Stimulated activated CD4-positive, alpha-beta T cell treated with anti-CD3 and anti-CD28 coated beads, Interleukin-1b, Interleukin-23, amount 100 ng/mL, for 24 hours (primary cell): Measurements from ENCODE around the gene DUSP19.
"Not testable (repeated sequence)": the region's sequence is repeated elsewhere in the genome, so short reads cannot be mapped to it uniquely, and the experiment has no call there.

Experiments
- DNase-seq, 4 experiments: peaks; one replicate each; pipeline ENCODE4 v3.0.0-alpha.2; 2020; ENCODE audit warnings: low read depth in 4 of 4, low spot score in 1 of 4

The DUSP19 gene

GRCh38 chr2:183078464-183079138, at the start of gene DUSP19:
Gene DUSP19, plus strand, starts transcription at chr2:183078747. Its CDS starts 187 bp downstream, at chr2:183078934.
- DNase-seq = peak; percentile 55 to 83 (median 69)

- DNase-seq = no peak
These were observed 49.3 kb upstream of the DUSP19 start for GRCh38 chr2:183029219-183029618.

GRCh38 chr2:183031911-183032794, 46.4 kb upstream of the DUSP19 start:
- DNase-seq = no peak

GRCh38 chr2:183033951-183034350, 44.6 kb upstream of the DUSP19 start:
- no peak for DNase-seq

- DNase-seq = no peak
These were observed 43.7 kb upstream of the DUSP19 start for GRCh38 chr2:183034806-183035205.

- no peak for DNase-seq
These were observed 43.1 kb upstream of the DUSP19 start for GRCh38 chr2:183035298-183035953.

- no peak for DNase-seq
These were observed 42.4 kb upstream of the DUSP19 start for GRCh38 chr2:183035954-183036669.

- no peak for DNase-seq
These were observed 41.4 kb upstream of the DUSP19 start for GRCh38 chr2:183037074-183037552.

- peak in 2 of 4 experiments; percentile 26 to 28 for DNase-seq
These were observed 40.8 kb upstream of the DUSP19 start for GRCh38 chr2:183037553-183038340.

GRCh38 chr2:183038341-183039300, 39.9 kb upstream of the DUSP19 start, which contains the start of gene NCKAP1:
Gene NCKAP1, minus strand, starts transcription at chr2:183038457. Its CDS starts 358 bp downstream, at chr2:183038099.
- peak; percentile 66 to 85 (median 80) for DNase-seq

GRCh38 chr2:183040604-183041003, 37.9 kb upstream of the DUSP19 start:
- no peak for DNase-seq

- DNase-seq = not testable (repeated sequence)
These were observed 35.0 kb upstream of the DUSP19 start for GRCh38 chr2:183043580-183043979.

- not testable (repeated sequence) for DNase-seq
These were observed 30.9 kb upstream of the DUSP19 start for GRCh38 chr2:183047486-183048125.

GRCh38 chr2:183049420-183049819, 29.1 kb upstream of the DUSP19 start:
- DNase-seq = no peak

GRCh38 chr2:183057333-183057985, 21.1 kb upstream of the DUSP19 start:
- no peak for DNase-seq

GRCh38 chr2:183059561-183059960, 19.0 kb upstream of the DUSP19 start:
- no peak for DNase-seq

GRCh38 chr2:183060571-183061231, 17.8 kb upstream of the DUSP19 start:
- DNase-seq = no peak
